ENCODE results near the gene LTBP1.

LTBP1 gene

GRCh38 chr2:33210626-33211025, 263.9 kb downstream of the LTBP1 start:
- peaks cover 7% of the 10 kb centered on the region for H3K4me1 Mint-ChIP-seq (ENCODE audit: low read depth)
- no peak overlapping the region for H3K4me3 Mint-ChIP-seq
- peaks cover 1% of the 10 kb centered on the region for H3K27me3 Mint-ChIP-seq
- no peaks in the 10 kb centered on the region for H3K9me3 Mint-ChIP-seq
- no peaks in the 10 kb centered on the region for H3K36me3 Mint-ChIP-seq (ENCODE audit: low read depth)
- no peak overlapping the region for H3K27ac Mint-ChIP-seq
- intact Hi-C loops (cut with micrococcal nuclease): no loop called here

GRCh38 chr2:33212151-33212550, 265.4 kb downstream of the LTBP1 start:
- Mint-ChIP-seq H3K27ac (no peak overlapping the region), H3K4me1 (ENCODE audit: low read depth) (peaks cover 7% of the 10 kb centered on the region), H3K36me3 (ENCODE audit: low read depth) (no peaks in the 10 kb centered on the region), H3K9me3 (no peaks in the 10 kb centered on the region), H3K4me3 (no peak overlapping the region), H3K27me3 (peaks cover 1% of the 10 kb centered on the region)
- intact Hi-C loops (cut with micrococcal nuclease): no loop called here

GRCh38 chr2:33213244-33213643, 266.5 kb downstream of the LTBP1 start:
- H3K9me3 Mint-ChIP-seq: no peaks in the 10 kb centered on the region
- intact Hi-C loops (cut with micrococcal nuclease): no loop called here
- no peak overlapping the region for H3K4me3 Mint-ChIP-seq
- H3K4me1 Mint-ChIP-seq (ENCODE audit: low read depth): peaks cover 7% of the 10 kb centered on the region
- no peaks in the 10 kb centered on the region for H3K27me3 Mint-ChIP-seq
- no peaks in the 10 kb centered on the region for H3K36me3 Mint-ChIP-seq (ENCODE audit: low read depth)
- H3K27ac Mint-ChIP-seq: no peak overlapping the region

GRCh38 chr2:33213648-33214047, 266.9 kb downstream of the LTBP1 start:
- H3K36me3 Mint-ChIP-seq (ENCODE audit: low read depth): no peaks in the 10 kb centered on the region
- no peaks in the 10 kb centered on the region for H3K9me3 Mint-ChIP-seq
- no peaks in the 10 kb centered on the region for H3K27me3 Mint-ChIP-seq
- no peak overlapping the region for H3K4me3 Mint-ChIP-seq
- H3K27ac Mint-ChIP-seq: no peak overlapping the region
- peaks cover 7% of the 10 kb centered on the region for H3K4me1 Mint-ChIP-seq (ENCODE audit: low read depth)
- intact Hi-C loops (cut with micrococcal nuclease): no loop called here

- Mint-ChIP-seq H3K27ac (no peak overlapping the region), H3K9me3 (no peaks in the 10 kb centered on the region), H3K4me3 (no peak overlapping the region), H3K4me1 (ENCODE audit: low read depth) (peaks cover 7% of the 10 kb centered on the region), H3K36me3 (ENCODE audit: low read depth) (no peaks in the 10 kb centered on the region), H3K27me3 (no peaks in the 10 kb centered on the region)
- intact Hi-C loops (cut with micrococcal nuclease): no loop called here
Measured at GRCh38 chr2:33214436-33214835, 267.7 kb downstream of the LTBP1 start.

- peaks cover 2% of the 10 kb centered on the region for H3K27me3 Mint-ChIP-seq
- H3K27ac Mint-ChIP-seq: no peak overlapping the region
- intact Hi-C loops (cut with micrococcal nuclease): no loop called here
- peaks cover 7% of the 10 kb centered on the region for H3K4me1 Mint-ChIP-seq (ENCODE audit: low read depth)
- no peaks in the 10 kb centered on the region for H3K36me3 Mint-ChIP-seq (ENCODE audit: low read depth)
- H3K9me3 Mint-ChIP-seq: no peaks in the 10 kb centered on the region
- H3K4me3 Mint-ChIP-seq: no peak overlapping the region
Measured at GRCh38 chr2:33214857-33215256, 268.1 kb downstream of the LTBP1 start.

- Mint-ChIP-seq H3K9me3 (no peaks in the 10 kb centered on the region), H3K36me3 (ENCODE audit: low read depth) (no peaks in the 10 kb centered on the region), H3K27ac (no peak overlapping the region), H3K4me3 (no peak overlapping the region), H3K4me1 (ENCODE audit: low read depth) (peaks cover 5% of the 10 kb centered on the region), H3K27me3 (peaks cover 2% of the 10 kb centered on the region)
- intact Hi-C loops (cut with micrococcal nuclease): no loop called here
Measured at GRCh38 chr2:33215299-33215698, 268.5 kb downstream of the LTBP1 start.

GRCh38 chr2:33215983-33216382, 269.2 kb downstream of the LTBP1 start:
- Mint-ChIP-seq H3K36me3 (ENCODE audit: low read depth) (no peaks in the 10 kb centered on the region), H3K27me3 (peaks cover 2% of the 10 kb centered on the region), H3K9me3 (no peaks in the 10 kb centered on the region), H3K4me1 (ENCODE audit: low read depth) (no peaks in the 10 kb centered on the region), H3K4me3 (no peak overlapping the region), H3K27ac (no peak overlapping the region)
- intact Hi-C loops (cut with micrococcal nuclease): no loop called here

GRCh38 chr2:33216508-33217182, 269.9 kb downstream of the LTBP1 start:
- Mint-ChIP-seq H3K36me3 (ENCODE audit: low read depth) (no peaks in the 10 kb centered on the region), H3K4me3 (no peak overlapping the region), H3K27me3 (peaks cover 2% of the 10 kb centered on the region), H3K9me3 (no peaks in the 10 kb centered on the region), H3K4me1 (ENCODE audit: low read depth) (no peaks in the 10 kb centered on the region), H3K27ac (no peak overlapping the region)
- intact Hi-C loops (cut with micrococcal nuclease): no loop called here

- H3K4me1 Mint-ChIP-seq (ENCODE audit: low read depth): no peaks in the 10 kb centered on the region
- intact Hi-C loops (cut with micrococcal nuclease): no loop called here
- H3K9me3 Mint-ChIP-seq: no peaks in the 10 kb centered on the region
- no peaks in the 10 kb centered on the region for H3K36me3 Mint-ChIP-seq (ENCODE audit: low read depth)
- no peak overlapping the region for H3K27ac Mint-ChIP-seq
- H3K4me3 Mint-ChIP-seq: no peak overlapping the region
- H3K27me3 Mint-ChIP-seq: peaks cover 2% of the 10 kb centered on the region
Measured at GRCh38 chr2:33217406-33217805, 270.7 kb downstream of the LTBP1 start.

GRCh38 chr2:33219114-33219513, 272.4 kb downstream of the LTBP1 start:
- H3K27ac Mint-ChIP-seq: no peak overlapping the region
- H3K27me3 Mint-ChIP-seq: peaks cover 2% of the 10 kb centered on the region
- H3K36me3 Mint-ChIP-seq (ENCODE audit: low read depth): no peaks in the 10 kb centered on the region
- no peaks in the 10 kb centered on the region for H3K9me3 Mint-ChIP-seq
- no peak overlapping the region for H3K4me3 Mint-ChIP-seq
- intact Hi-C loops (cut with micrococcal nuclease): no loop called here
- no peaks in the 10 kb centered on the region for H3K4me1 Mint-ChIP-seq (ENCODE audit: low read depth)

GRCh38 chr2:33219850-33220275, 273.1 kb downstream of the LTBP1 start:
- Mint-ChIP-seq H3K36me3 (ENCODE audit: low read depth) (no peaks in the 10 kb centered on the region), H3K4me3 (no peak overlapping the region), H3K9me3 (no peaks in the 10 kb centered on the region), H3K27ac (no peak overlapping the region), H3K27me3 (peaks cover 2% of the 10 kb centered on the region), H3K4me1 (ENCODE audit: low read depth) (no peaks in the 10 kb centered on the region)
- intact Hi-C loops (cut with micrococcal nuclease): no loop called here

GRCh38 chr2:33220533-33220932, 273.8 kb downstream of the LTBP1 start:
- H3K36me3 Mint-ChIP-seq (ENCODE audit: low read depth): no peaks in the 10 kb centered on the region
- H3K27ac Mint-ChIP-seq: no peak overlapping the region

GRCh38 chr2:33221046-33221784, 274.5 kb downstream of the LTBP1 start:
- Mint-ChIP-seq H3K27me3 (peaks cover 2% of the 10 kb centered on the region), H3K27ac (no peak overlapping the region), H3K9me3 (no peaks in the 10 kb centered on the region), H3K36me3 (ENCODE audit: low read depth) (no peaks in the 10 kb centered on the region), H3K4me1 (ENCODE audit: low read depth) (no peaks in the 10 kb centered on the region), H3K4me3 (no peak overlapping the region)
- intact Hi-C loops (cut with micrococcal nuclease): no loop called here

More at GRCh38 chr2:33220533-33220932, 273.8 kb downstream of the LTBP1 start:
- no peaks in the 10 kb centered on the region for H3K4me1 Mint-ChIP-seq (ENCODE audit: low read depth)
- intact Hi-C loops (cut with micrococcal nuclease): no loop called here
- H3K9me3 Mint-ChIP-seq: no peaks in the 10 kb centered on the region
- H3K4me3 Mint-ChIP-seq: no peak overlapping the region
- peaks cover 2% of the 10 kb centered on the region for H3K27me3 Mint-ChIP-seq

All from dendritic cell treated with granulocyte-macrophage colony-stimulating factor and Interleukin-4, amounts not matched to agents 40 ng/mL and 50 ng/mL, for 4 days (primary cell).